ENCODE data around the gene GRAMD2B. TPM values are rescaled to one million over a fixed set of nuclear protein-coding genes. Genes with fewer than 3 reads are reported as not detected.
A peak's percentile ranks its signal among the peaks of the same experiment; 100 is the strongest.

The GRAMD2B gene
- total and polyA plus RNA-seq, 9 donors: 19.2 to 99.0 (median 32.2) TPM

GRCh38 chr5:126519637-126520592 is 96.7 kb downstream of the GRAMD2B start:
- TF ChIP-seq, protein P1, sequence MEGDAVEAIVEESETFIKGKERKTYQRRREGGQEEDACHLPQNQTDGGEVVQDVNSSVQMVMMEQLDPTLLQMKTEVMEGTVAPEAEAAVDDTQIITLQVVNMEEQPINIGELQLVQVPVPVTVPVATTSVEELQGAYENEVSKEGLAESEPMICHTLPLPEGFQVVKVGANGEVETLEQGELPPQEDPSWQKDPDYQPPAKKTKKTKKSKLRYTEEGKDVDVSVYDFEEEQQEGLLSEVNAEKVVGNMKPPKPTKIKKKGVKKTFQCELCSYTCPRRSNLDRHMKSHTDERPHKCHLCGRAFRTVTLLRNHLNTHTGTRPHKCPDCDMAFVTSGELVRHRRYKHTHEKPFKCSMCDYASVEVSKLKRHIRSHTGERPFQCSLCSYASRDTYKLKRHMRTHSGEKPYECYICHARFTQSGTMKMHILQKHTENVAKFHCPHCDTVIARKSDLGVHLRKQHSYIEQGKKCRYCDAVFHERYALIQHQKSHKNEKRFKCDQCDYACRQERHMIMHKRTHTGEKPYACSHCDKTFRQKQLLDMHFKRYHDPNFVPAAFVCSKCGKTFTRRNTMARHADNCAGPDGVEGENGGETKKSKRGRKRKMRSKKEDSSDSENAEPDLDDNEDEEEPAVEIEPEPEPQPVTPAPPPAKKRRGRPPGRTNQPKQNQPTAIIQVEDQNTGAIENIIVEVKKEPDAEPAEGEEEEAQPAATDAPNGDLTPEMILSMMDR (IDR thresholded peaks at IDR 0.05): no peak
- TF ChIP-seq POLR2A (IDR thresholded peaks at IDR 0.05): peak; percentile 13
- no peaks in the 10 kb centered on the region for H3K9me3 ChIP-seq
- no peak overlapping the region for H3K4me3 ChIP-seq
- WGBS, 3 donors: 7 to 18% (median 10%) methylated on average over 6 of the region's 6 CpGs
- intact Hi-C loops (cut with DNase I): loop anchor here in 1 of 4 donors (5.0 kb wide), 1 partner anchor 98 kb away; the partner anchor contains the start of gene GRAMD2B
- no peaks in the 10 kb centered on the region for H3K36me3 ChIP-seq
- no peaks in the 10 kb centered on the region for H3K27me3 ChIP-seq
- H3K4me1 ChIP-seq (ENCODE audit: insufficient read depth): peaks cover 29% of the 10 kb centered on the region
- DNase-seq: peak; percentile 70 to 74 (median 73)
- H3K27ac ChIP-seq: peak overlapping the region; percentile 75 to 91

- TF ChIP-seq EP300 (IDR thresholded peaks at IDR 0.05): no peak
- TF ChIP-seq, protein P1 (IDR thresholded peaks at IDR 0.05): no peak
- TF ChIP-seq POLR2A (IDR thresholded peaks at IDR 0.05): no peak
- Histone ChIP-seq H3K4me3 (no peak overlapping the region), H3K27me3 (no peaks in the 10 kb centered on the region), H3K27ac (peak overlapping the region; percentile 75 to 91), H3K4me1 (ENCODE audit: insufficient read depth) (peaks cover 29% of the 10 kb centered on the region), H3K9me3 (no peaks in the 10 kb centered on the region), H3K36me3 (no peaks in the 10 kb centered on the region)
- DNase-seq: no peak
- intact Hi-C loops (cut with DNase I): loop anchor here in 1 of 4 donors (5.0 kb wide), 1 partner anchor 98 kb away; the partner anchor contains the start of gene GRAMD2B
Measured at GRCh38 chr5:126520593-126520953, 97.4 kb downstream of the GRAMD2B start.

GRCh38 chr5:126521130-126521529 is 97.9 kb downstream of the GRAMD2B start:
- no peak overlapping the region for H3K4me3 ChIP-seq
- intact Hi-C loops (cut with DNase I): loop anchor here in 1 of 4 donors (5.0 kb wide), 1 partner anchor 99 kb away; the partner anchor contains the start of gene GRAMD2B
- no peaks in the 10 kb centered on the region for H3K27me3 ChIP-seq
- H3K36me3 ChIP-seq: no peaks in the 10 kb centered on the region
- H3K4me1 ChIP-seq (ENCODE audit: insufficient read depth): peaks cover 32% of the 10 kb centered on the region
- TF ChIP-seq POLR2A (IDR thresholded peaks at IDR 0.05) (no peak), EP300 (IDR thresholded peaks at IDR 0.05) (no peak)
- TF ChIP-seq, protein P1 (IDR thresholded peaks at IDR 0.05): no peak
- DNase-seq: no peak
- no peaks in the 10 kb centered on the region for H3K9me3 ChIP-seq
- H3K27ac ChIP-seq: peak overlapping the region; percentile 25 to 91

DNA sequence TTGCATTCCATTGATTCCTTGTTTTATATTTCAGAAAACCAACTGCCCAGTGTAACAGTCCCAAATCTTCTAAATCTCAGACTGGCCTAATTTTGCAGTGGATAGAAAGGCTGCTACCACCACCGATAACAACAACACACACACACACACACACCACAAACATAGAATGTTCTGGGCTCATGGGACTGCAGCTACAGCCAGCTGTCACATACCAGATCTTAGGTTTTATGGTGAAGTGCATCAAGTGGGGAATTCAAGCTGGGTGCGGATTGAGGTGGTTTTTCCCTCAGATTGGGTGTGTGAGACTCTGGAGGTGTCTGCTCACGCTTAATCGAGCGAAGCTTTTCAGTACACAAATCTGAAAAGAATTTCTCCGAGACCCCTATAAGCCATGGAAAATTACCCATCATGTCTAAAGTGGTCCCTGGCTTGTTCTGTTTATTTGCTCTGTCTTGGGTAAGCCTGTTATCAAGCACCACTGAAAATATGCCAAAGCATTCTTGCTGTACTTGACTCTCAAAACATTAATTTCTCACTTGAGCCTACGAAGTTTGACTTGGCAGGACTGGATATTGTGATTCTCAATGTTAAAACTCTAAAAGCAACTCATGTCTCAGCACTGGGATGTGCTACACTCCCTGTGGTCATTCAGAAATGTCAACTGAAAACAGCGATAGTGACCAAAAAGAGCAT is 100.8 kb downstream of the GRAMD2B start:
- no peaks in the 10 kb centered on the region for H3K27me3 ChIP-seq
- H3K4me1 ChIP-seq (ENCODE audit: insufficient read depth): peaks cover 24% of the 10 kb centered on the region
- peak overlapping the region; percentile 6 to 83 for H3K27ac ChIP-seq
- no peaks in the 10 kb centered on the region for H3K36me3 ChIP-seq
- TF ChIP-seq POLR2A (IDR thresholded peaks at IDR 0.05) (no peak), EP300 (IDR thresholded peaks at IDR 0.05) (no peak)
- TF ChIP-seq, protein P1 (IDR thresholded peaks at IDR 0.05): no peak
- no peaks in the 10 kb centered on the region for H3K9me3 ChIP-seq
- WGBS, 3 donors: 13 to 35% (median 19%) methylated on average over 8 of the region's 8 CpGs
- no peak for DNase-seq
- no peak overlapping the region for H3K4me3 ChIP-seq
- intact Hi-C loops (cut with DNase I): loop anchor here in 1 of 4 donors (5.0 kb wide), 1 partner anchor 102 kb away; the partner anchor contains the start of gene GRAMD2B
